NCI-H2081 (cell line): Measurements from ENCODE around the gene PALLD.

Source experiments
- DNase-seq, 2 experiments: peaks; one replicate each; lab custom pipeline; 2025; lab: John Stamatoyannopoulos, UW

Gene PALLD

GRCh38 chr4:168972596-168972995 lies 475.7 kb downstream of the PALLD start:
- DNase-seq: no peak
